ENCODE data around the gene TTC22. TPM values are rescaled to one million over a fixed set of nuclear protein-coding genes. Genes with fewer than 3 reads are reported as not detected.

Gene TTC22
- total and polyA plus RNA-seq, 2 of the 4 experiments (the other 2 are of a cell fraction) = not detected

DNA sequence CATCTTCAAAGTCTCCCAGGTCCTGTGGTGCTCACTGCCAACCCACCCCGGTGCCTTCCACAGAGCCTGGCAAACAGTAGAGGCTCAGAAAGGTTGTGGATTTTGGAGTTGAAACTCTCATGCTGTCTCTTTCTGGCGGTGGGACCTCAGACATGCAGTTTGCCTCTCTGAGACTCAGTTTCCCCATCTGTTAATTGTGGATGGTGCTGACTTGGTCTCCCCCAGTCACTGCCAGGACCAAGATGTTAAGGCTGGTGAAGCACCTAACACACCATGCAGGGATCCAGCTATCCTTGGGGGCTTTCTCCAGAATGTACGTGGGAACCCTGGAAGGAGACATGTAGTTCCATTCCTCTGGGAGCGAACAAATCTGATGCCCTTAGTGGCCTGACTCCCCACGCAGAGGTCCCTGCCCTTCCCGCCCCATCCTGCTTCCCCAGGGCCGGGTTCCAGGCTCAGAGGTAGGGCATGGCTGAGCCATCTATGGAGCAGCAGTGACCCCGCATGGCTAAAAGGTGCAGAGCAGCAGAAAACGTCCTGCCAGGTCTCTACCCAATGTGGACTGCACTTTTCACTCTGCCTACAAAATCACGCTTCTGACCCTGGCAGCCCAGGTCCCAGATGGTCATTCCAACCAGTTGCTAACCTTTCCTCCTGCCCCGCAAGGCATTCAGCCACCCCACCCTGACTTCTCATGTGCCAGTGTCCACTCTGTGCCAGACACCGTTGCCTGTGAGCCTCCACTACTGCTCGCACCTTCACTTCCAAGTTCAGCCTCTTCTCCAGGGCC lies 9.2 kb upstream of the TTC22 start:
- TF ChIP-seq RFX5 (IDR thresholded peaks at IDR 0.05; ENCODE audit: low read depth, low read length) (no peak), BHLHE40 (IDR thresholded peaks at IDR 0.05; ENCODE audit: low read depth, low read length) (no peak), POLR2A (IDR thresholded peaks at IDR 0.05; ENCODE audit: low read depth, low read length) (peak; percentile 44; the same call in 1 of the 2 replicates), CEBPB (IDR thresholded peaks at IDR 0.05; ENCODE audit: low read depth, low read length) (no peak), RCOR1 (IDR thresholded peaks at IDR 0.05; ENCODE audit: insufficient replicate concordance, low read length) (no peak), RAD21 (IDR thresholded peaks at IDR 0.05; ENCODE audit: low read length) (peak; percentile 96), MAFK (IDR thresholded peaks at IDR 0.05; ENCODE audit: low read depth, low read length) (peak; percentile 32), MAZ (IDR thresholded peaks at IDR 0.05; ENCODE audit: borderline replicate concordance, low read depth, low read length) (0 out of 2 replicates have a peak, but pooled peaks have one; percentile 43), SMC3 (IDR thresholded peaks at IDR 0.05; ENCODE audit: low read depth, low read length) (peak; percentile 80)
- TF ChIP-seq, protein P1, sequence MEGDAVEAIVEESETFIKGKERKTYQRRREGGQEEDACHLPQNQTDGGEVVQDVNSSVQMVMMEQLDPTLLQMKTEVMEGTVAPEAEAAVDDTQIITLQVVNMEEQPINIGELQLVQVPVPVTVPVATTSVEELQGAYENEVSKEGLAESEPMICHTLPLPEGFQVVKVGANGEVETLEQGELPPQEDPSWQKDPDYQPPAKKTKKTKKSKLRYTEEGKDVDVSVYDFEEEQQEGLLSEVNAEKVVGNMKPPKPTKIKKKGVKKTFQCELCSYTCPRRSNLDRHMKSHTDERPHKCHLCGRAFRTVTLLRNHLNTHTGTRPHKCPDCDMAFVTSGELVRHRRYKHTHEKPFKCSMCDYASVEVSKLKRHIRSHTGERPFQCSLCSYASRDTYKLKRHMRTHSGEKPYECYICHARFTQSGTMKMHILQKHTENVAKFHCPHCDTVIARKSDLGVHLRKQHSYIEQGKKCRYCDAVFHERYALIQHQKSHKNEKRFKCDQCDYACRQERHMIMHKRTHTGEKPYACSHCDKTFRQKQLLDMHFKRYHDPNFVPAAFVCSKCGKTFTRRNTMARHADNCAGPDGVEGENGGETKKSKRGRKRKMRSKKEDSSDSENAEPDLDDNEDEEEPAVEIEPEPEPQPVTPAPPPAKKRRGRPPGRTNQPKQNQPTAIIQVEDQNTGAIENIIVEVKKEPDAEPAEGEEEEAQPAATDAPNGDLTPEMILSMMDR (conservative IDR thresholded peaks at IDR 0.05; ENCODE audit: low read depth, low read length) = peak; percentile 94
- H3K4me1 ChIP-seq (ENCODE audit: control insufficient read depth, insufficient read depth, low read length) = no peaks in the 10 kb centered on the region
- H4K91ac ChIP-seq (ENCODE audit: insufficient read depth, low read depth, low read length) = no peak overlapping the region
- H3K27me3 ChIP-seq (ENCODE audit: control insufficient read depth, insufficient read depth, low read length) = peaks cover 32% of the 10 kb centered on the region
- no peak overlapping the region for H2AK5ac ChIP-seq (ENCODE audit: low read depth, low read length)
- CTCF ChIA-PET = interaction anchor here (0.6 kb wide), 1 partner anchor 34 kb away, joined by 4 read pairs; no protein-coding TSS in a partner anchor
- H2AK9ac ChIP-seq (replicated peaks; ENCODE audit: low read depth, low read length, poor library complexity) = peak overlapping the region; percentile 48
- H4K5ac ChIP-seq (ENCODE audit: low read depth, low read length) = no peak overlapping the region
- H4K20me1 ChIP-seq (ENCODE audit: insufficient read depth, low read length) = no peaks in the 10 kb centered on the region
- no peak overlapping the region for H2BK5ac ChIP-seq (ENCODE audit: low read depth, low read length, poor library complexity, severe bottlenecking)
- peak overlapping the region; percentile 62 for H2AFZ ChIP-seq (replicated peaks; ENCODE audit: low read length, poor library complexity)
- WGBS, 2 experiments (ENCODE audit: extremely low coverage in 2 of 2, insufficient read length in 1 of 2) = 41% methylated on average over 8 of the region's 13 CpGs; no CpG with 5 or more reads in 1 of the 2 experiments
- no peaks in the 10 kb centered on the region for H3K36me3 ChIP-seq (ENCODE audit: control insufficient read depth, insufficient read depth, low read length)
- dilution Hi-C loops (cut with HindIII; ENCODE audit: low sequenced_read_pairs, unreplicated experiment) = no loop called here
- H3K4me3 ChIP-seq (ENCODE audit: insufficient read depth, low read depth, low read length) = no peak overlapping the region
- H2BK20ac ChIP-seq (ENCODE audit: low read depth, low read length) = no peak overlapping the region
- H2BK120ac ChIP-seq (ENCODE audit: low read depth, low read length) = no peak overlapping the region
- H2BK15ac ChIP-seq (ENCODE audit: low read depth, low read length) = no peak overlapping the region
- H3K14ac ChIP-seq (replicated peaks; ENCODE audit: low read depth, low read length) = no peak overlapping the region
- ATAC-seq (ENCODE audit: low read depth) (peak; percentile 99), DNase-seq (peak; percentile 37)
- no peak overlapping the region for H3K56ac ChIP-seq (ENCODE audit: extremely low read depth, insufficient read depth, low read length)
- POLR2A ChIA-PET (ENCODE audit: unreplicated experiment) = no interaction called here
- no peaks in the 10 kb centered on the region for H3K79me1 ChIP-seq (ENCODE audit: low read depth in 1 of 2, low read length in 2 of 2)
- H3K4ac ChIP-seq (ENCODE audit: low read depth, low read length) = no peak overlapping the region
- no peak overlapping the region for H3K4me2 ChIP-seq (ENCODE audit: low read depth, low read length)
- H3K9ac ChIP-seq (ENCODE audit: low read depth, low read length) = no peak overlapping the region
- no TSS peak for BruUV-seq (replicated peaks)
- no peak overlapping the region for H4K8ac ChIP-seq (ENCODE audit: low read depth in 2 of 2, low read length in 2 of 2)
- 0 out of 2 replicates have a peak, but pooled peaks cover 4% of the 10 kb centered on the region for H3K9me1 ChIP-seq (ENCODE audit: insufficient read depth, low read length)
- intact Hi-C loops (cut with micrococcal nuclease) = loop anchor here (2.0 to 10.0 kb wide), 5 partner anchors 138 to 956 kb away; partner anchors contain the start of gene BSND
- no peak overlapping the region for H3K27ac ChIP-seq (ENCODE audit: insufficient read depth, low read length)
- in situ Hi-C loops (cut with MboI; ENCODE audit: low sequenced_read_pairs) = loop anchor here (10.0 kb wide), 1 partner anchor 136 kb away; no protein-coding TSS in a partner anchor
- H3K23ac ChIP-seq (ENCODE audit: low read depth, low read length) = no peak overlapping the region
- no peak overlapping the region for H3K18ac ChIP-seq (ENCODE audit: low read depth, low read length)
- no peaks in the 10 kb centered on the region for H3K9me3 ChIP-seq (ENCODE audit: control insufficient read depth, insufficient read depth, low read length)

Measured in IMR-90 (cell line).